ENCODE results near the gene FYB2.

The FYB2 gene

GRCh38 chr1:56788588-56788987 lies 30.6 kb downstream of the FYB2 start:
- H3K36me3 Mint-ChIP-seq (ENCODE audit: low read depth): no peaks in the 10 kb centered on the region
- no peak overlapping the region for H3K4me3 Mint-ChIP-seq
- TF ChIP-seq CTCF (IDR thresholded peaks at IDR 0.05; ENCODE audit: unreplicated experiment in 3 of 3): no peak
- peaks cover 4% of the 10 kb centered on the region for H3K27me3 Mint-ChIP-seq (ENCODE audit: low read depth)
- H3K4me1 Mint-ChIP-seq: peaks cover 20% of the 10 kb centered on the region
- H3K27ac Mint-ChIP-seq: peak overlapping the region in 2 of 3 experiments; percentile 6 to 12
- H3K9me3 Mint-ChIP-seq: no peaks in the 10 kb centered on the region

- Mint-ChIP-seq H3K27me3 (ENCODE audit: low read depth) (peaks cover 4% of the 10 kb centered on the region), H3K9me3 (no peaks in the 10 kb centered on the region), H3K27ac (peak overlapping the region in 2 of 3 experiments; percentile 12 to 56), H3K4me1 (peaks cover 20% of the 10 kb centered on the region), H3K36me3 (ENCODE audit: low read depth) (no peaks in the 10 kb centered on the region), H3K4me3 (no peak overlapping the region)
- no peak for TF ChIP-seq CTCF (IDR thresholded peaks at IDR 0.05; ENCODE audit: unreplicated experiment in 3 of 3)
Measured at GRCh38 chr1:56788102-56788501, 31.1 kb downstream of the FYB2 start.

GRCh38 chr1:56787330-56787729 lies 31.9 kb downstream of the FYB2 start:
- Mint-ChIP-seq H3K27ac (no peak overlapping the region), H3K36me3 (ENCODE audit: low read depth) (no peaks in the 10 kb centered on the region), H3K27me3 (ENCODE audit: low read depth) (peaks cover 4% of the 10 kb centered on the region), H3K4me3 (no peak overlapping the region), H3K4me1 (peaks cover 20% of the 10 kb centered on the region), H3K9me3 (no peaks in the 10 kb centered on the region)
- no peak for TF ChIP-seq CTCF (IDR thresholded peaks at IDR 0.05; ENCODE audit: unreplicated experiment in 3 of 3)

GRCh38 chr1:56782773-56783172 lies 36.4 kb downstream of the FYB2 start:
- H3K27ac Mint-ChIP-seq: no peak overlapping the region
- H3K9me3 Mint-ChIP-seq: no peaks in the 10 kb centered on the region
- peaks cover 5% of the 10 kb centered on the region for H3K4me1 Mint-ChIP-seq
- no peak for TF ChIP-seq CTCF (IDR thresholded peaks at IDR 0.05; ENCODE audit: unreplicated experiment in 3 of 3)
- no peaks in the 10 kb centered on the region for H3K27me3 Mint-ChIP-seq (ENCODE audit: low read depth)
- no peaks in the 10 kb centered on the region for H3K36me3 Mint-ChIP-seq (ENCODE audit: low read depth)
- no peak overlapping the region for H3K4me3 Mint-ChIP-seq

- Mint-ChIP-seq H3K4me1 (no peaks in the 10 kb centered on the region), H3K36me3 (ENCODE audit: low read depth) (no peaks in the 10 kb centered on the region), H3K4me3 (no peak overlapping the region), H3K9me3 (no peaks in the 10 kb centered on the region), H3K27me3 (ENCODE audit: low read depth) (no peaks in the 10 kb centered on the region), H3K27ac (no peak overlapping the region)
- TF ChIP-seq CTCF (IDR thresholded peaks at IDR 0.05; ENCODE audit: unreplicated experiment in 3 of 3): no peak
Measured at GRCh38 chr1:56780826-56781225, 38.4 kb downstream of the FYB2 start.

- Mint-ChIP-seq H3K4me3 (no peak overlapping the region), H3K9me3 (no peaks in the 10 kb centered on the region), H3K36me3 (ENCODE audit: low read depth) (no peaks in the 10 kb centered on the region), H3K27me3 (ENCODE audit: low read depth) (no peaks in the 10 kb centered on the region), H3K27ac (no peak overlapping the region), H3K4me1 (no peaks in the 10 kb centered on the region)
- TF ChIP-seq CTCF (IDR thresholded peaks at IDR 0.05; ENCODE audit: unreplicated experiment in 3 of 3): no peak
Measured at GRCh38 chr1:56780128-56780750, 39.0 kb downstream of the FYB2 start.
